ENCODE data around the gene LTBP3.
"Not testable (repeated sequence)": the region's sequence is repeated elsewhere in the genome, so short reads cannot be mapped to it uniquely, and the experiment has no call there.

The LTBP3 gene

DNA sequence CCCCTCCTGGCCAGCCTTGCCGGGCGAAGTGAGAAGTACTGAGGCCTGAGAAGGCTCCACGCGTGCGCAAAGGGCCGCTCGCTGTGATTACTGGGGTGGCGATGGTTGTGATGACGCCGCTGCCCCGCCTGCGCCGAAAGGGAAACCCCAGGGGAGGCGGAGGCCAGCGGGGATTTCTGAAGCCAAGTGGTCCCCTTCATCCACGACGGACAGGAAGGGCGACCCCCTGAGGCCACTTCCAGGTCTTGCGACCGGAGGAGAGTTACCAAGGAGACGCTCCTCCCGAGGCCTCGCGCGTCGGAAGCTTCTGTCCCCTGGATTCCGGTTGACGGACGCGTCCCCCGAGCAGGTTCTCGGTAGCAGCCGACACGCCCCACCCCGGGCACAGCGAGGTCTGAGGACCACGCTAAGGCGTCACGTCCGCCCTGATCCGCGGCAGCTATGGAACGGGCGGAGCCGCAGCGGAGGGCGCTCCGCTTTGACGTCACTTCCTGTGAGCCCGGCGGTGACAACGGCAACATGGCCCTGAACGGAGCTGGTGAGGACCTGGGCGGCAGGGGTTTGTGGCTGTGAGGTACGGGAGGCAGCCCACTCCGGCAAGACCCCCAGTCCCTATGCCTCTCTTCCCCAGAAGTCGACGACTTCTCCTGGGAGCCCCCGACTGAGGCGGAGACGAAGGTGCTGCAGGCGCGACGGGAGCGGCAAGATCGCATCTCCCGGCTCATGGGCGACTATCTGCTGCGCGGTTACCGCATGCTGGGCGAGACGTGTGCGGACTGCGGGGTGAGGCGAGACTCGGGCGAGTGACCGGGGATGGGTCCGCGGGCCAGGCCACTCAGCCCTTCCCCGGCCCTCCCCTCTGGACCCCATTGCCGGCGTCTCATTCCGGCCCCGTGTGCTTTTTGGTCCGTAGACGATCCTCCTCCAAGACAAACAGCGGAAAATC is 12.1 kb upstream of the LTBP3 start, which contains the start of gene ZNRD2:
Gene ZNRD2, plus strand, starts transcription at position 505 of the 946 bp plus-strand sequence. Its CDS starts 15 bp downstream, at position 520.
- 0 out of 2 replicates have a peak, but pooled peaks cover 2% of the 10 kb centered on the region for H4K20me1 ChIP-seq (ENCODE audit: control insufficient read depth, insufficient read depth, low read depth, low read length)
- peak within 1 kb of the TSS; percentile 83 for H3K27ac ChIP-seq (ENCODE audit: low read depth, low read length)
- peaks cover 71% of the 10 kb centered on the region for H3K79me2 ChIP-seq (ENCODE audit: control insufficient read depth, low read length)
- peaks cover 24% of the 10 kb centered on the region for H3F3A ChIP-seq (ENCODE audit: control insufficient read depth, insufficient read depth)
- H3K27me3 ChIP-seq (ENCODE audit: control insufficient read depth, low read length), result no peaks in the 10 kb centered on the region
- no peak for TF ChIP-seq EZH2phosphoT487 (IDR thresholded peaks at IDR 0.05; ENCODE audit: borderline replicate concordance, low read length)
- TF ChIP-seq, protein P1, sequence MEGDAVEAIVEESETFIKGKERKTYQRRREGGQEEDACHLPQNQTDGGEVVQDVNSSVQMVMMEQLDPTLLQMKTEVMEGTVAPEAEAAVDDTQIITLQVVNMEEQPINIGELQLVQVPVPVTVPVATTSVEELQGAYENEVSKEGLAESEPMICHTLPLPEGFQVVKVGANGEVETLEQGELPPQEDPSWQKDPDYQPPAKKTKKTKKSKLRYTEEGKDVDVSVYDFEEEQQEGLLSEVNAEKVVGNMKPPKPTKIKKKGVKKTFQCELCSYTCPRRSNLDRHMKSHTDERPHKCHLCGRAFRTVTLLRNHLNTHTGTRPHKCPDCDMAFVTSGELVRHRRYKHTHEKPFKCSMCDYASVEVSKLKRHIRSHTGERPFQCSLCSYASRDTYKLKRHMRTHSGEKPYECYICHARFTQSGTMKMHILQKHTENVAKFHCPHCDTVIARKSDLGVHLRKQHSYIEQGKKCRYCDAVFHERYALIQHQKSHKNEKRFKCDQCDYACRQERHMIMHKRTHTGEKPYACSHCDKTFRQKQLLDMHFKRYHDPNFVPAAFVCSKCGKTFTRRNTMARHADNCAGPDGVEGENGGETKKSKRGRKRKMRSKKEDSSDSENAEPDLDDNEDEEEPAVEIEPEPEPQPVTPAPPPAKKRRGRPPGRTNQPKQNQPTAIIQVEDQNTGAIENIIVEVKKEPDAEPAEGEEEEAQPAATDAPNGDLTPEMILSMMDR (IDR thresholded peaks at IDR 0.05; ENCODE audit: low read depth, low read length, poor library complexity, severe bottlenecking), result peak; percentile 58
- peaks cover 64% of the 10 kb centered on the region for H3K4me1 ChIP-seq (ENCODE audit: control insufficient read depth, low read length)
- H3K36me3 ChIP-seq (ENCODE audit: control insufficient read depth, low read length), result peaks cover 35% of the 10 kb centered on the region
- no peaks in the 10 kb centered on the region for H3K9me2 ChIP-seq (replicated peaks; ENCODE audit: control insufficient read depth, low read length)
- no peaks in the 10 kb centered on the region for H3K9me3 ChIP-seq (ENCODE audit: control insufficient read depth, insufficient read depth, low read length)
- H3K4me3 ChIP-seq (ENCODE audit: low read length), result peak within 1 kb of the TSS; percentile 98
- peak within 1 kb of the TSS; percentile 87 for H3K4me2 ChIP-seq (ENCODE audit: low read length)

DNA sequence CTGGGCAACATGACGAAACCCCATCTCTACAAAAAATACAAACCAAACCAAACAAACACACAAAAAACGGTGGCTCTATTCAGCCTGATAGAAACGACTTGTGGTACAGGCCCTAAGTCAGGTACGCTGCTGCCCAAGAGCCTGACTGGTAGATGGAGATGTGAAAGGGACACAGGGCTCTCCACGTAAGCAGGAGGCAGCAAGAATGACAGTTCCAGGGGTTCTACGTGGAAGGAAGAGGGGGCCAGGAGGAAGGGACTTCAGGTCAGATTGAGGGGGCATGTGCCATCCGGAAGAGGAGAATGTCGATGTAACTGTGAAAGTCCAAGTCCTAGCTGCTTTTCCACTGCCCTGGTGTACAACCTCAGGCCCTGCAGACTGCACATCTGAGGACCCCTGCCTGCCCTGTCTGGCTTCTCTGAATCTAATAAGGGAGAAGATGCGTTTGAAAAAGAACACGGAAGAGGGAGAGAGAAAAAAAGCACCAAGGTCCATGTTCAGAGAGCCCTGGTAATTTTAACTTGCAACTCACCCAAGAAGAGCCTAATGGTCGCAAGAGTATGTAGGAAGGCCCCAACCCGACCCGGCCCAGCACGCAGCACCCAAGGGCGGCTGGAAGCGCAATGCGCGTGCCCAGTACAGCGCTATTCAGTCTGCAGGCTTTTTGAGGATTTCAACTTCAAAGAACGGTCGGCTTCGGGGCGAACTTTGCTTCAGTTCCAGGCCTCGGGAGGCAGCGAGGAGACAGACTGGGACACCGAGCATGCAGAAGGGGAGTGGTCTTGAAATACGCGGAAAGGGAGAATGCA is 11.2 kb upstream of the LTBP3 start:
- Histone ChIP-seq H3K4me2 (ENCODE audit: low read length) (peak overlapping the region; percentile 87), H3K4me3 (ENCODE audit: low read length) (peak overlapping the region; percentile 98), H3K9me2 (replicated peaks; ENCODE audit: control insufficient read depth, low read length) (no peaks in the 10 kb centered on the region), H3K4me1 (ENCODE audit: control insufficient read depth, low read length) (peaks cover 58% of the 10 kb centered on the region), H3K36me3 (ENCODE audit: control insufficient read depth, low read length) (peaks cover 35% of the 10 kb centered on the region), H3F3A (ENCODE audit: control insufficient read depth, insufficient read depth) (peaks cover 17% of the 10 kb centered on the region), H3K27ac (ENCODE audit: low read depth, low read length) (peak overlapping the region; percentile 83), H3K79me2 (ENCODE audit: control insufficient read depth, low read length) (peaks cover 71% of the 10 kb centered on the region), H3K27me3 (ENCODE audit: control insufficient read depth, low read length) (no peaks in the 10 kb centered on the region), H3K9me3 (ENCODE audit: control insufficient read depth, insufficient read depth, low read length) (no peaks in the 10 kb centered on the region), H4K20me1 (ENCODE audit: control insufficient read depth, insufficient read depth, low read depth, low read length) (0 out of 2 replicates have a peak, but pooled peaks cover 2% of the 10 kb centered on the region)
- TF ChIP-seq, protein P1 (IDR thresholded peaks at IDR 0.05; ENCODE audit: low read depth, low read length, poor library complexity, severe bottlenecking), result no peak
- TF ChIP-seq EZH2phosphoT487 (IDR thresholded peaks at IDR 0.05; ENCODE audit: borderline replicate concordance, low read length), result no peak

DNA sequence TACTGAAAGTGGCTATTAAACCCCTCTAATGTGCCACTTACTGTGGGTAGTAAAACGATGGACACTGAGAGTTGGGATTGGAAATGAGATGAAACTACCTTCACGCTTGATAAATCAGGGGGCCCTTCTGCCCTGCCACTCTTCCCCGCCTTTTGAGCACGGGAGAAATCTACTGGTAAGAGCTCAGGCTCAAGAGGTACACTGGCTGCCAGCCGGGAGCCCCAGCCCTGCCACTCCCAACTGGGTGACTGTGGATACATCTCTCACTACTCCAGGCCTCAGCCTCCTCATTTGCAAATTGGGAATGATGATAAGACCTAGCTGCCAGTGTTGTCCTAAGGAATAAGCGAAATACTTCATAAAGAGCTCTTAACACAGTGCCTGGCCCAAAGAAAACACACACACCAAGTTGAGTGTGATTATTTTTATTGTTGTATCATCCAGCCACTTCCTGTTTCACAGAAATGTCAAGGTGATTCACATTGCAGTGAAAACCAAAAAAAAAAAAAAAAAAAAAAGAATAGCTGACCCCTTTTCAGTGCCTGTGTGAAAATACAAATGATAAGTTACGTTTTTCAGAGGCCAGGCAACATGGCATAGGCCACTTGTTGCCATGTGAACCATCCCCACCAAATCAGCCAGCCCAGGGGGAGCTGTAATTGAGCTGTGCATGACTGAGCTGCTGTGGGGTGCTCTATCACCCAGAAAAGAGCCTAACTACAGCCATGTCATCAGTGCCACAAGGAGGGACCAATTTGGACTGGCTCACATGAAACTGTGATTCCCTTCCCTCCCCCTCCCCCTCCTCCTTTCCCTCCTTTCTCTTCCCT is 7.7 kb upstream of the LTBP3 start:
- peaks cover 19% of the 10 kb centered on the region for H3K36me3 ChIP-seq (ENCODE audit: control insufficient read depth, low read length)
- H3K79me2 ChIP-seq (ENCODE audit: control insufficient read depth, low read length), result peaks cover 44% of the 10 kb centered on the region
- H3K9me3 ChIP-seq (ENCODE audit: control insufficient read depth, insufficient read depth, low read length), result no peaks in the 10 kb centered on the region
- TF ChIP-seq EZH2phosphoT487 (IDR thresholded peaks at IDR 0.05; ENCODE audit: borderline replicate concordance, low read length), result no peak
- TF ChIP-seq, protein P1 (IDR thresholded peaks at IDR 0.05; ENCODE audit: low read depth, low read length, poor library complexity, severe bottlenecking), result no peak
- H3K4me3 ChIP-seq (ENCODE audit: low read length), result peak overlapping the region; percentile 27
- H4K20me1 ChIP-seq (ENCODE audit: control insufficient read depth, insufficient read depth, low read depth, low read length), result no peaks in the 10 kb centered on the region
- no peaks in the 10 kb centered on the region for H3K9me2 ChIP-seq (replicated peaks; ENCODE audit: control insufficient read depth, low read length)
- peak overlapping the region; percentile 38 for H3K27ac ChIP-seq (ENCODE audit: low read depth, low read length)
- peaks cover 36% of the 10 kb centered on the region for H3K4me1 ChIP-seq (ENCODE audit: control insufficient read depth, low read length)
- H3F3A ChIP-seq (ENCODE audit: control insufficient read depth, insufficient read depth), result peaks cover 7% of the 10 kb centered on the region
- no peaks in the 10 kb centered on the region for H3K27me3 ChIP-seq (ENCODE audit: control insufficient read depth, low read length)
- H3K4me2 ChIP-seq (ENCODE audit: low read length), result peak overlapping the region; percentile 50

DNA sequence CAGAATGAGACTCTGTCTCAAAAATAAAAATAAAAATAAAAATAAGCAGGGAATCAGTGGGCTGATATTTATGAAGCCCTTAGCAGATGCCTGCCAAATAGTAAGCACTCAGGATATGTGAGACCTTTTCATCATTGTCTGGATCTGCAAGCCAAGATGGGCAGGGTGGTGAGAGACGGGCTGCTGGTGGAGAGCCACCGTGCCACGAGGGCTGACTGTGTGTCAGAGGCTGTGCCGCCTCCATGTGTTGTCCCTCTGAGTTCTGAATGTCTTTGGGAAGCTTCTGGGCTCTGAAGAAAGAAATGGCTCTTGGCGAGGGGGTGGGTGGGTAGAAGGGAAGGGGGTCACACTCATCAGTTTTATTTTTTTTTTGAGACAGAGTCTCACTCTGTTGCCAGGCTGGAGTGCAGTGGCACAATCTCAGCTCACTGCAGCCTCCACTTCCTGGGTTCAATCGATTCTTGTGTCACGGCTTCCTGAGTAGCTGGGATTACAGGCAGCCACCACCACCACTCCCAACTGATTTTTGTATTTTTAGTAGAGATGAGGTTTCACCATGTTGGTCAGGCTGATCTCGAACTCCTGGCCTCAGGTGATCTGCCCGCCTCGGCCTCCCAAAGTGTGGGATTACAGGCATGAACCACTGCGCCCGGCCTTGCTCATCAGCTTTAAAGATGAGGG is 6.9 kb upstream of the LTBP3 start:
- H3F3A ChIP-seq (ENCODE audit: control insufficient read depth, insufficient read depth); H3K27ac ChIP-seq (ENCODE audit: low read depth, low read length); H3K9me2 ChIP-seq (replicated peaks; ENCODE audit: control insufficient read depth, low read length); H3K4me3 ChIP-seq (ENCODE audit: low read length); H3K9me3 ChIP-seq (ENCODE audit: control insufficient read depth, insufficient read depth, low read length); H3K27me3 ChIP-seq (ENCODE audit: control insufficient read depth, low read length); H4K20me1 ChIP-seq (ENCODE audit: control insufficient read depth, insufficient read depth, low read depth, low read length): not testable (repeated sequence)
- H3K36me3 ChIP-seq (ENCODE audit: control insufficient read depth, low read length), result peaks cover 19% of the 10 kb centered on the region
- H3K4me2 ChIP-seq (ENCODE audit: low read length), result peak overlapping the region; percentile 50
- H3K79me2 ChIP-seq (ENCODE audit: control insufficient read depth, low read length), result peaks cover 38% of the 10 kb centered on the region
- peaks cover 36% of the 10 kb centered on the region for H3K4me1 ChIP-seq (ENCODE audit: control insufficient read depth, low read length)

All from DOHH2 (cell line).